Activated naive CD4-positive, alpha-beta T cell treated with Interleukin-2 at 50 U/mL for 16 hours (primary cell): ENCODE data around the gene ABCC1.
"Not testable (repeated sequence)": the region's sequence is repeated elsewhere in the genome, so short reads cannot be mapped to it uniquely, and the experiment has no call there.

Experiments used
- DNase-seq: peaks from one replicate; pipeline ENCODE4 v3.0.0-alpha.2; 2020

Gene ABCC1

GRCh38 chr16:15949210-15950160 lies at the start of gene ABCC1:
TSS of gene ABCC1 (plus strand) at chr16:15949616. CDS start at chr16:15949752, 136 bp downstream.
- DNase-seq: peak; percentile 69

GRCh38 chr16:15900357-15900756 lies 49.1 kb upstream of the ABCC1 start:
- DNase-seq: no peak

GRCh38 chr16:15900901-15901500 lies 48.4 kb upstream of the ABCC1 start:
- no peak for DNase-seq

GRCh38 chr16:15903960-15904359 lies 45.5 kb upstream of the ABCC1 start:
- DNase-seq: no peak

GRCh38 chr16:15906439-15906838 lies 43.0 kb upstream of the ABCC1 start:
- DNase-seq: no peak

GRCh38 chr16:15907863-15908478 lies 41.4 kb upstream of the ABCC1 start:
- DNase-seq: peak; percentile 25

GRCh38 chr16:15911198-15911597 lies 38.2 kb upstream of the ABCC1 start:
- DNase-seq: no peak

- DNase-seq: no peak
Observed at GRCh38 chr16:15913046-15913698, 36.2 kb upstream of the ABCC1 start.

- no peak for DNase-seq
Observed at GRCh38 chr16:15915555-15916081, 33.8 kb upstream of the ABCC1 start.

GRCh38 chr16:15916323-15916722 lies 33.1 kb upstream of the ABCC1 start:
- no peak for DNase-seq

GRCh38 chr16:15918314-15918713 lies 31.1 kb upstream of the ABCC1 start:
- not testable (repeated sequence) for DNase-seq

GRCh38 chr16:15919331-15919730 lies 30.1 kb upstream of the ABCC1 start:
- DNase-seq: no peak

GRCh38 chr16:15924996-15925395 lies 24.4 kb upstream of the ABCC1 start:
- DNase-seq: no peak

GRCh38 chr16:15925631-15926030 lies 23.8 kb upstream of the ABCC1 start:
- DNase-seq: no peak

GRCh38 chr16:15928261-15929104 lies 20.9 kb upstream of the ABCC1 start:
- no peak for DNase-seq

- no peak for DNase-seq
Observed at GRCh38 chr16:15932939-15933338, 16.5 kb upstream of the ABCC1 start.

- DNase-seq: no peak
Observed at GRCh38 chr16:15933781-15934180, 15.6 kb upstream of the ABCC1 start.

- DNase-seq: no peak
Observed at GRCh38 chr16:15934991-15935390, 14.4 kb upstream of the ABCC1 start.

- DNase-seq: not testable (repeated sequence)
Observed at GRCh38 chr16:15936809-15937208, 12.6 kb upstream of the ABCC1 start.

- no peak for DNase-seq
Observed at GRCh38 chr16:15942931-15943690, 6.3 kb upstream of the ABCC1 start.
